GM23248 (cell line): Measurements from ENCODE around the gene ZNF469. TPM values are rescaled to one million over a fixed set of nuclear protein-coding genes. Genes with fewer than 3 reads are reported as not detected.

ENCODE experiments used
- DNase-seq: peaks from one replicate; pipeline ENCODE4 v3.0.0-alpha.2; 2015
- H2AFZ ChIP-seq: fragments of 200-600 bp; sonication (generic); 2 replicates; pipeline ENCODE4 v1.6.1; 2016; ENCODE audit warnings: antibody characterized with exemption
- H3F3A ChIP-seq: fragments of 200-600 bp; sonication (generic); 2 replicates; pipeline ENCODE4 v1.6.1; 2016; ENCODE audit warnings: mild to moderate bottlenecking, antibody characterized with exemption, mixed run types; ENCODE audit not compliant: insufficient read depth
- H3K27ac ChIP-seq: fragments of 200-600 bp; sonication (generic); 2 replicates; pipeline ENCODE4 v1.5.1; 2016; ENCODE audit warnings: mild to moderate bottlenecking
- H3K27me3 ChIP-seq: fragments of 200-600 bp; sonication (generic); replicated peaks from 2 replicates; pipeline ENCODE4 v1.6.1; 2016; ENCODE audit warnings: mild to moderate bottlenecking; ENCODE audit not compliant: insufficient read depth
- H3K36me3 ChIP-seq: fragments of 200-600 bp; sonication (generic); 2 replicates; pipeline ENCODE4 v1.6.1; 2016; ENCODE audit warnings: low read depth, mild to moderate bottlenecking
- H3K4me1 ChIP-seq: fragments of 200-600 bp; sonication (generic); 2 replicates; pipeline ENCODE4 v1.6.1; 2016; ENCODE audit warnings: mild to moderate bottlenecking; ENCODE audit not compliant: insufficient read depth
- H3K4me2 ChIP-seq: fragments of 200-600 bp; sonication (generic); one replicate; pipeline ENCODE4 v1.6.1; 2016; ENCODE audit warnings: mild to moderate bottlenecking; ENCODE audit not compliant: unreplicated experiment
- H3K4me3 ChIP-seq: fragments of 200-600 bp; sonication (generic); 2 replicates; pipeline ENCODE4 v1.5.1; 2016; ENCODE audit warnings: mild to moderate bottlenecking
- H3K79me2 ChIP-seq: fragments of 200-600 bp; sonication (generic); 2 replicates; pipeline ENCODE4 v1.6.1; 2016; ENCODE audit warnings: mild to moderate bottlenecking; ENCODE audit not compliant: insufficient read depth
- H3K9ac ChIP-seq: fragments of 200-600 bp; sonication (generic); 2 replicates; pipeline ENCODE4 v1.6.1; 2016; ENCODE audit warnings: mild to moderate bottlenecking
- H3K9me2 ChIP-seq: fragments of 200-600 bp; sonication (generic); 2 replicates; pipeline ENCODE4 v1.6.1; 2016; ENCODE audit warnings: mixed run types, mild to moderate bottlenecking, moderate library complexity; ENCODE audit not compliant: insufficient read depth
- H3K9me3 ChIP-seq: fragments of 200-600 bp; sonication (generic); one replicate; pipeline ENCODE4 v1.6.1; 2017; ENCODE audit warnings: low read depth
- H4K20me1 ChIP-seq: fragments of 200-600 bp; sonication (generic); 2 replicates; pipeline ENCODE4 v1.6.0; 2016; ENCODE audit not compliant: insufficient read depth
- EZH2 ChIP-seq: fragments of 200-600 bp; sonication (generic); IDR thresholded peaks from 2 replicates; pipeline ENCODE4 v1.6.1; 2018; ENCODE audit warnings: antibody characterized with exemption, mild to moderate bottlenecking; ENCODE audit not compliant: insufficient read depth, poor library complexity, severe bottlenecking
- EZH2phosphoT487 ChIP-seq: fragments of 200-600 bp; sonication (generic); IDR thresholded peaks from 2 replicates; pipeline ENCODE4 v1.6.1; 2018; ENCODE audit warnings: antibody characterized with exemption, moderate library complexity, mild to moderate bottlenecking, low read depth; ENCODE audit not compliant: insufficient read depth
- WGBS, 2 experiments: methylation state at CpG; one replicate each; pipeline ENCODE4 v1.1.6; 2015 to 2017; ENCODE audit warnings: low lambda C conversion rate in 2 of 2, low coverage in 1 of 2; ENCODE audit errors: missing lambda C conversion rate in 2 of 2; 5-methylcytosine and 5-hydroxymethylcytosine counted together
- in situ Hi-C: fragments of 300-500 bp; cut with MboI; formaldehyde crosslinking; loops from 2 replicates; pipeline ENCODE4 v1.15.0; 2020
- polyA plus RNA-seq: library from polyadenylated mRNA; unstranded; fragments of >200 nt; fragmentation: Nextera tagmentation; extraction: Ambion mirVana; gene quantifications from 2 replicates; pipeline ENCODE4 v1.2.1, GENCODE V29; 2016
- total RNA-seq: library from RNA; depleted of rRNA; stranded (reverse); fragments of >200 nt; shearing (Covaris generic); gene quantifications from 2 replicates; pipeline ENCODE4 v1.2.3, GENCODE V29; 2014

Gene ZNF469
- total and polyA plus RNA-seq, 2 experiments from 2014 or later: 0.65 to 2.6 TPM

DNA sequence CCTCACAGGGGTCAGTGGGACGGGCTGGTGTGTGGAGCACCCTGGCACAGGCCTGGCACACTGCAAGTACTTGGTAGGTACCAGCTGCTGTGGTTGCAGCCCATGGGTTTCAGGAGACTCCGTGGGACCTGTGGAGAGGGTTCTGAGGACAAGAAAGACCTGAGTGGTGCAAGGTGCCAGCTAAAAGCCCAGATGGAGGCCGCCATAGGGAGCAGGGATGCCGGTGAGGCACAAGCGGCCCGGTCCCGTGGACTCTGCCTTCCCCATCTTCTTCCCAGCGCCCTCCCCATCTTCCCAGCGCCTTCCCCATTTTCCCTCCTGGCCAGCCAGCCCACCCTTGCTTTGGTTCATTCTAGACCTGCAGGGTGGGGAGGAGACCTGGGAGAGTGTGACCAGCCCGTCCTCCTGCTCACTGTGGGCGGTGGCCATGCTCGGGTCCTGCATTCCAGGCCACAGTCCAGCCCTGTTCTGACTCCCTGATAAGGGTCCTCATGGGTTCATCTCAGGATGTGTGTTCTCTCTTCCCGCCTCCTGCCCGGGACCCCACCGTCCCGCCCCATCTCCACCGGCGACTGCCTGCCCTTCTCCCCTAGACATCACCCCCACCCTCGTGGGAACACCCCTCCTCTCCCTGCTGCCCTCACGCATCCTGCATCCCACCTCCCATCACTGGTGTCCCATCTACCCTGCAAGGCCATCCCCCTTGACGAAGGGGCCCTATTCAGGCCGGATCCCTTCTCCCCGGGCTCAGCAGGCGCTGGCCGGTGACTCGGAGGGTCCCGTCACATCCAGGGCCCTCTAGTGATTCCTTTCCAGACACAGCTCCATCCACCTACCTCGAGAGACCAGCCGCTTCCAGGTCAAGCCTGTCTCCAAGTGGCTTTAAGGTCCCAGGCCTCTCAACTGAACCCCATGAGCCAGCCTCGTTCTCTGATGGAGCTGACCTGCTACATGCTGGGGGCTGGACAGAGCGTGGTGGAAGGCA, 3.4 kb downstream of the ZNF469 start:
- in situ Hi-C loops: no loop called here
- Histone ChIP-seq H3K79me2 (peaks cover 65% of the 10 kb centered on the region), H3K9me2 (no peaks in the 10 kb centered on the region), H3K36me3 (no peaks in the 10 kb centered on the region), H3K4me2 (no peak overlapping the region), H2AFZ (no peak overlapping the region), H3K9me3 (no peaks in the 10 kb centered on the region), H3K9ac (no peak overlapping the region), H3F3A (no peaks in the 10 kb centered on the region), H3K27me3 (no peaks in the 10 kb centered on the region), H3K4me1 (no peaks in the 10 kb centered on the region; the same call in 1 of the 2 replicates), H3K4me3 (no peak overlapping the region), H3K27ac (no peak overlapping the region), H4K20me1 (no peaks in the 10 kb centered on the region)
- no peak for TF ChIP-seq EZH2
- no peak for TF ChIP-seq EZH2phosphoT487
- WGBS, 2 experiments: 92 to 95% methylated on average over 26 to 31 of the region's 31 CpGs
- no peak for DNase-seq

DNA sequence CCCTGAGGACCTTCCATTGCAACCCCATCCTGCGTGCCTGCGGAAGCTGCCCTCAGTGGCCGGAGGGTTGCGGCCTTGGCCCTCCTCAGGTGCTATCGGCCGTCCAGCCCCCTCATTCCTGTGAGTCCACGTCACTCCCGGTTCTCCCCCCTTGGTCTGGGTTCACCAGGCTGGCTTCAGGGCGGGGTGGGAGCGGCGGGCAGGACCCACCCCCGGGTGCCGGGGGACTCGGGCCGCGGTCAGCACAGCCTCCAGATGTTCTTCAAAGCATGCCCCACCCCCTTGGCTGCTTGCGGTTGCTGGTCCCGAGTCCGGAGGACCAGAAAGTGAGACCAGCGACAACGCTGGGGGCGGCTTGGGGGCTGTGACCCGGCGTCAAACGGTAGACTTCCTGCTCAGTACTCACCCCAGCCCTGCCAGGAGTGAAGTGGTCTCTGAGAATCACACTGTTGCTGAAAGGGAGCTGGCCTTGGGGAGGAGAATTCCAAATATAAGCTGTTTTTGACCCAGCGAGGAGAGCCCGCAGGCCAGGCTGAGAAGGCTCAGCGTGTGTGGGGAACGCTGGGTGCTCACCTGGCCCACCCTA, 4.5 kb downstream of the ZNF469 start:
- Histone ChIP-seq H3K36me3 (no peaks in the 10 kb centered on the region), H3K4me3 (no peak overlapping the region), H3K27me3 (no peaks in the 10 kb centered on the region), H3K79me2 (peaks cover 69% of the 10 kb centered on the region), H3F3A (no peaks in the 10 kb centered on the region), H3K9ac (no peak overlapping the region), H3K4me1 (no peaks in the 10 kb centered on the region; the same call in 1 of the 2 replicates), H3K27ac (no peak overlapping the region), H3K4me2 (no peak overlapping the region), H2AFZ (no peak overlapping the region), H4K20me1 (no peaks in the 10 kb centered on the region), H3K9me3 (no peaks in the 10 kb centered on the region), H3K9me2 (no peaks in the 10 kb centered on the region)
- peak; percentile 35 for DNase-seq
- 43 to 53% methylated on average over 19 to 27 of the region's 29 CpGs for WGBS, 2 experiments
- no peak for TF ChIP-seq EZH2
- TF ChIP-seq EZH2phosphoT487: no peak
- in situ Hi-C loops: no loop called here

DNA sequence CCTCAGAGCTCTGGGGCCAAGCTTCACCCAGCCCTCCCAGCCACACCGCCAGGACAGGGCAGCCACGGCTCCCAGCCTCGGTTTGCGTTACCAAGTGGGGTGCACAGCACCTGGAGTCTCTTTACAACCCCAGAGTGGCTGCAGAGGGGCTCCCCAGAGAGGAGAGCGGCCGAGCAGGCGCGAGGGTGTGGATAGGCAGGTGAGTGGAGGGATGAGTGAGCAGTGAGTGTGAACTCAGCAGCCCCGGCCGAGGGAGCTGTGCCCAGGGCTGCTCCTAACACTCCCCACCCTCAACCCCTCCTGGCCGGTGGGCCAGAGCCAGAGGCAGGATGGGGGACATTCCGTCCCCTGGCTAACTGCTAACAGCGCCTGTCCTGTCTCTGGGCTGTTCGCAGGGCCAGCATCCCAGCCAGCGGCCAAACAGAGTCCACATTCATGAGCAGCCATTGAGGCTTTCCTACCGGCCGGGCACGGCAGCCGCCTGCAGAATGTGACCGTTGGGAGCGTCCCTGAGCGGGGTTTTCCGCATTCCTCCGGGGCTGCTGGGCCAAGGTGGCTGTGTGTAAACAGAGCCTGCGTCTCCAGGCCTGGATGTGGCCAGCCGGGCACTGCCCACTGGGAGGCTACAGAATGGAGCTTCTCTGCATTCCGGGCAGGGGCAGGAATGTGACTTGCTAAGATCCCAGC, 5.3 kb downstream of the ZNF469 start:
- Histone ChIP-seq H3K4me3 (no peak overlapping the region), H3K9me2 (no peaks in the 10 kb centered on the region), H3K27ac (no peak overlapping the region), H2AFZ (no peak overlapping the region), H3K36me3 (no peaks in the 10 kb centered on the region), H3K27me3 (no peaks in the 10 kb centered on the region), H3F3A (no peaks in the 10 kb centered on the region), H3K4me1 (no peaks in the 10 kb centered on the region; the same call in 1 of the 2 replicates), H3K9me3 (no peaks in the 10 kb centered on the region), H3K9ac (peak overlapping the region; percentile 6; the same call in 1 of the 2 replicates), H4K20me1 (no peaks in the 10 kb centered on the region), H3K4me2 (no peak overlapping the region), H3K79me2 (peaks cover 69% of the 10 kb centered on the region)
- 77 to 80% methylated on average over 27 of the region's 27 CpGs for WGBS, 2 experiments
- TF ChIP-seq EZH2phosphoT487 (no peak), EZH2 (no peak)
- DNase-seq: peak; percentile 42
- in situ Hi-C loops: no loop called here

DNA sequence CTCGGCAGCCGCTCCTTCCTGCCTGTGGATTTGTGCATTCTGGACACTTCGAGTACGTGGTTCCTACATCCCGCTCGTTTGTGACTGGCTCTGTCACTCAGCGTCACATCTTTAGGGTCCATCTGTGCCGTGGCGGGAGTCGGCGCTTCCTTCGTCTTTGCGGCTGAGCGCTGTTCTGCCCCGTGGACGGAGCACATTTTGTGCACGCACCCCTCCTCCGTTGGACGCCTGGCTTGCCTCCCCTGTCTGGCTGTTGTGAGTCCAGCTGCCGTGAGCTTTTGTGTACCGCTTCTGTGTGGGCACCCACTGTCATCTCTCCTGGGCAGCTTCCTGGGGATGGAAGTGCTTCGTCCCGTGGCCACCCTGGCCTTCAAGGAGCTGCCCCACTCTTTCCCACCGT, 6.4 kb downstream of the ZNF469 start:
- H2AFZ ChIP-seq: no peak overlapping the region
- in situ Hi-C loops: no loop called here
- no peak overlapping the region for H3K27ac ChIP-seq
- no peak for DNase-seq
- 94 to 96% methylated on average over 23 to 24 of the region's 24 CpGs for WGBS, 2 experiments
- no peak overlapping the region for H3K4me2 ChIP-seq
- H3K36me3 ChIP-seq: no peaks in the 10 kb centered on the region
- no peak overlapping the region for H3K4me3 ChIP-seq
- no peaks in the 10 kb centered on the region for H3F3A ChIP-seq
- H3K9ac ChIP-seq: no peak overlapping the region
- H3K27me3 ChIP-seq: no peaks in the 10 kb centered on the region
- H3K9me3 ChIP-seq: no peaks in the 10 kb centered on the region
- TF ChIP-seq EZH2: no peak
- H3K79me2 ChIP-seq: peaks cover 72% of the 10 kb centered on the region
- H3K9me2 ChIP-seq: no peaks in the 10 kb centered on the region
- H4K20me1 ChIP-seq: no peaks in the 10 kb centered on the region
- H3K4me1 ChIP-seq: no peaks in the 10 kb centered on the region; the same call in 1 of the 2 replicates
